GM13976 (cell line): Measurements from ENCODE around the gene NECAP2.
A peak's percentile ranks its signal among the peaks of the same experiment; 100 is the strongest.
"Not testable (repeated sequence)": the region's sequence is repeated elsewhere in the genome, so short reads cannot be mapped to it uniquely, and the experiment has no call there.

Experiments used
- DNase-seq: peaks from one replicate; pipeline ENCODE4 v3.0.0; 2012; ENCODE audit warnings: low spot score
- in situ Hi-C: fragments of 300-500 bp; cut with MboI; formaldehyde crosslinking; loops from one replicate; pipeline ENCODE4 v1.12.0; 2022; ENCODE audit warnings: low sequenced_read_pairs, mixed read lengths, inconsistent platforms; ENCODE audit not compliant: unreplicated experiment
- TF ChIP-seq, protein P1 (sequence below): IDR thresholded peaks from 2 replicates; pipeline ENCODE4 v1.5.1; 2012; ENCODE audit warnings: borderline replicate concordance, mild to moderate bottlenecking; ENCODE audit not compliant: insufficient read depth; ENCODE audit errors: extremely low read depth, missing control alignments, control extremely low read depth

Gene NECAP2

DNA sequence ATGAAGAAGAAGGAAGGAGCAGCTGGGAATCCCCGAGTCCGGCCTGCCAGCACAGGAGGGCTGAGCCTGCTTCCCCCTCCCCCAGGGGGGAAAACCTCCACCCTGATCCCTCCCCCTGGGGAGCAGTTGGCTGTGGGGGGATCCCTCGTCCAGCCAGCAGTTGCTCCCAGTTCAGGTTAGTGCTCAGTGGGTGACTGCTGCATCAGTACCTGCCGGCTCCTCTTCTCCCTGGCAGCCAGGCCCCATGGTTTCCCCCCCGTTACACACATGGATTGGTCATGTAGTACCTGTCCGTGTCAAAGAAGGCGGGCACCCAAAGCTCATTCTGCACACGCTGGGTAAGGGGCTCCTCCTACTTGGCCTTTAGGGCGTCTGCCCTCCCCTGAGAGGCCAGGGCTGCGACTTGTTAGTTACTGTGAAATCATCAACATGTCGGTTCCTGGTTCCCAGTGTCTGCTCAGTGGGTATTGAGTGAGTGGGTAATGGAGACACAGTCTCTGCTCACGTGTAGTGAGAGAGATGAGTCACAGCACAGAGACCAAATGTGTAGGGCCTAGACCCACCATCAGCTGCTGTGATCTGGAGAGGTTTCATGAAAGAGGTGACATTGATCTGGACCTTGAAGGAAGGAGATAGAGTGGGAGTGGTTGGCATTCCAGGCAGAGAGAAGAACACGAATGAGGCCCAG is 11.5 kb downstream of the NECAP2 start:
- TF ChIP-seq, protein P1, sequence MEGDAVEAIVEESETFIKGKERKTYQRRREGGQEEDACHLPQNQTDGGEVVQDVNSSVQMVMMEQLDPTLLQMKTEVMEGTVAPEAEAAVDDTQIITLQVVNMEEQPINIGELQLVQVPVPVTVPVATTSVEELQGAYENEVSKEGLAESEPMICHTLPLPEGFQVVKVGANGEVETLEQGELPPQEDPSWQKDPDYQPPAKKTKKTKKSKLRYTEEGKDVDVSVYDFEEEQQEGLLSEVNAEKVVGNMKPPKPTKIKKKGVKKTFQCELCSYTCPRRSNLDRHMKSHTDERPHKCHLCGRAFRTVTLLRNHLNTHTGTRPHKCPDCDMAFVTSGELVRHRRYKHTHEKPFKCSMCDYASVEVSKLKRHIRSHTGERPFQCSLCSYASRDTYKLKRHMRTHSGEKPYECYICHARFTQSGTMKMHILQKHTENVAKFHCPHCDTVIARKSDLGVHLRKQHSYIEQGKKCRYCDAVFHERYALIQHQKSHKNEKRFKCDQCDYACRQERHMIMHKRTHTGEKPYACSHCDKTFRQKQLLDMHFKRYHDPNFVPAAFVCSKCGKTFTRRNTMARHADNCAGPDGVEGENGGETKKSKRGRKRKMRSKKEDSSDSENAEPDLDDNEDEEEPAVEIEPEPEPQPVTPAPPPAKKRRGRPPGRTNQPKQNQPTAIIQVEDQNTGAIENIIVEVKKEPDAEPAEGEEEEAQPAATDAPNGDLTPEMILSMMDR, result no peak
- in situ Hi-C loops, result no loop called here

GRCh38 chr1:16454909-16455308 is 14.4 kb downstream of the NECAP2 start:
- in situ Hi-C loops, result not testable (repeated sequence)

More for the DNA sequence above, 11.5 kb downstream of the NECAP2 start:
- peak; percentile 57 for DNase-seq

GRCh38 chr1:16456151-16456550 is 15.6 kb downstream of the NECAP2 start:
- in situ Hi-C loops, DNase-seq: not testable (repeated sequence)

More at GRCh38 chr1:16454909-16455308, 14.4 kb downstream of the NECAP2 start:
- DNase-seq, result not testable (repeated sequence)

- no peak for DNase-seq
Measured at GRCh38 chr1:16458831-16459230, 18.3 kb downstream of the NECAP2 start.

GRCh38 chr1:16459352-16459925 is 18.9 kb downstream of the NECAP2 start:
- TF ChIP-seq, protein P1, result no peak
- in situ Hi-C loops, result no loop called here
- no peak for DNase-seq

More at GRCh38 chr1:16458831-16459230, 18.3 kb downstream of the NECAP2 start:
- TF ChIP-seq, protein P1, result no peak
- in situ Hi-C loops, result no loop called here

DNA sequence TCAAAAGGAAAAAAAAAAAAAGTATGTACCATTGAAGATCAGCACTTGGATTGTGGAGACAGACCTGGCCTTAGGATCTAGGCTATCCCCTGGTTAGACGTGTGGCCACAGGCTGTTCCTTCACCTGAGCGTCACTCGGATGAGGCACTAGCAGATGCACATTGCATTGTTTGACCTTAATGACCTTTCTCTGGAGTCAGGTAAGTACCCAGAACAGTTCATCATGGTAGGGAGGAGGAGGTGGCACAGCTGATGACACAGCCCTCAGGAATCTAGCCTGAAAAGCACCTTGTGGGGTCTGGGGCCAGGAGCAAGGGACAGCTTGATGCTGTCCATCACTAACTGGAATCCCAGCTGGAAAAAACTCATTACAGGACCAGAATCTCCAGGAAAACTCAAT is 21.2 kb downstream of the NECAP2 start:
- no peak for DNase-seq
- TF ChIP-seq, protein P1, result no peak
- in situ Hi-C loops, result no loop called here

GRCh38 chr1:16462773-16463330 is 22.3 kb downstream of the NECAP2 start:
- no peak for DNase-seq
- TF ChIP-seq, protein P1, result no peak
- in situ Hi-C loops, result no loop called here
